RWPE1 (cell line): ENCODE data around the gene PKP3.

ENCODE experiments used
- CTCF ChIA-PET: fragments of 350-600 bp; sonication (Branson Sonifier 250); formaldehyde crosslinking; extraction: SDS; loops from one replicate; lab custom pipeline; 2021; lab: Yijun Ruan, JAX
- POLR2A ChIA-PET: fragments of 400-600 bp; formaldehyde crosslinking; extraction: SDS; loops from one replicate; lab custom pipeline; 2020; ENCODE audit warnings: antibody characterized with exemption; ENCODE audit not compliant: low non-redundant PET; lab: Yijun Ruan, JAX
- DNase-seq: peaks from one replicate; pipeline ENCODE4 v3.0.0; 2012; ENCODE audit warnings: low spot score
- H3K27ac ChIP-seq: fragments of 450-650 bp; 2 replicates; pipeline ENCODE4 v1.5.1; 2017
- CTCF ChIP-seq: fragments of 450-650 bp; conservative IDR thresholded peaks from 2 replicates; pipeline ENCODE4 v1.5.1; 2017; ENCODE audit warnings: low read depth, mild to moderate bottlenecking

Gene PKP3

GRCh38 chr11:444396-445144 is 50.6 kb downstream of the PKP3 start:
- TF ChIP-seq CTCF, result no peak
- H3K27ac ChIP-seq, result peak overlapping the region; percentile 57
- CTCF ChIA-PET, result no interaction called here
- DNase-seq, result no peak
- POLR2A ChIA-PET, result no interaction called here

GRCh38 chr11:445765-446588 is 52.0 kb downstream of the PKP3 start:
- DNase-seq, result no peak
- ChIA-PET CTCF (no interaction called here), POLR2A (no interaction called here)
- H3K27ac ChIP-seq, result peak overlapping the region; percentile 92
- TF ChIP-seq CTCF, result no peak

- ChIA-PET POLR2A (interaction anchor here (0.7 kb wide), 2 partner anchors 39 to 68 kb away, joined by 3 to 11 read pairs; no protein-coding TSS in a partner anchor), CTCF (no interaction called here)
Observed at GRCh38 chr11:446891-447290, 52.9 kb downstream of the PKP3 start.

GRCh38 chr11:447923-448731 is 54.1 kb downstream of the PKP3 start:
- peak overlapping the region; percentile 92 for H3K27ac ChIP-seq
- POLR2A ChIA-PET, result interaction anchor here (0.7 to 0.8 kb wide), 2 partner anchors 31 to 37 kb away, joined by 3 to 5 read pairs; no protein-coding TSS in a partner anchor
- peak; percentile 90 for TF ChIP-seq CTCF
- CTCF ChIA-PET, result interaction anchor here (0.6 to 1.6 kb wide), 19 partner anchors 9 to 83 kb away, joined by 3 to 18 read pairs (median 4); no protein-coding TSS in a partner anchor
- DNase-seq, result peak; percentile 91

More at GRCh38 chr11:446891-447290, 52.9 kb downstream of the PKP3 start:
- peak overlapping the region; percentile 92 for H3K27ac ChIP-seq
- TF ChIP-seq CTCF, result no peak
- peak; percentile 54 for DNase-seq

- ChIA-PET POLR2A (interaction anchor here (0.6 kb wide), 3 partner anchors 39 to 1305 kb away, joined by 3 to 4 read pairs (median 3); no protein-coding TSS in a partner anchor), CTCF (interaction anchor here (0.6 to 1.1 kb wide), 8 partner anchors 10 to 200 kb away, joined by 3 to 5 read pairs (median 3); no protein-coding TSS in a partner anchor)
- no peak for TF ChIP-seq CTCF
- peak; percentile 90 for DNase-seq
- H3K27ac ChIP-seq, result peak within 1 kb of the TSS; percentile 92
Observed at GRCh38 chr11:449889-450808, 56.1 kb downstream of the PKP3 start, which contains the start of gene PTDSS2. Gene PTDSS2 (plus strand): TSS chr11:450279. CDS start chr11:450456, 177 bp downstream.
